ENCODE results near the gene BMP8A. TPM values are rescaled to one million over a fixed set of nuclear protein-coding genes. Genes with fewer than 3 reads are reported as not detected.

Gene BMP8A
- polyA plus RNA-seq, 1 donor (not counting 4 experiments of a cell fraction or from before 2014, with no cell fraction given): not detected

DNA sequence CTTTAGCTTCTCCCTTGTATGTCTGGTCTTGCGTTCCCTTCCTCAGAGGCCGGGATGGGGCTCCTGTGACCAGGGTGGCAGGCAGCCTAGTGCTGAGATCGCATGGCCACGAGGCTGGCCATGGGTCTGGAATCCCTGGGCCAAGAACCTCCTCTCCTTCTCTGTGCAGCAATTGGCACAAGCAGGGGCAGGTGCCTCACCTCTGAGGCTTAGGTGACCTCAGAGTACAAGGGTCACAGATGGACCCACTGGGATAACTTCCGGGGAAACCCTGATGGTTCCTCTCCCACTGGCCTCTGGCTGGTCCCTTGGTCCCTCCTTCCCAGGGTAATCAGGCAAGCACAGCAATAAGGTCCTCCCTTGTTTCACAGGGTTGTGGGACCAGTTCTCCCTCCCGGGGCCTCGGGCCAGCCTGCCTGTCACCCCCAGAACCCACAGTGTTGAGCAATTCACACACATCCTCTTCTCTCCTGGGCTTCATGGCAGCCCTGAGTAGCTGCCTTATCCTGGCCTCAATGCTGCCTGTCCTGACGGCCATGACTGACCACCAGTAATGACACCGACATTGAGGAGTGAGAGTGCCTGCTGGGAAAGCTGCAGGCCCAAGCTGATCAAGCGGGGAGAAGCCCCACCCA, 38.6 kb downstream of the BMP8A start:
- no peak overlapping the region for H3K27ac ChIP-seq (ENCODE audit: control insufficient read depth, insufficient read depth, low read length)
- no peak overlapping the region for H2AFZ ChIP-seq (ENCODE audit: control insufficient read depth, low read length)
- H3K36me3 ChIP-seq (ENCODE audit: control insufficient read depth in 2 of 2, extremely low read depth in 1 of 2, insufficient read depth in 2 of 2, low read length in 2 of 2): peaks cover 16 to 23% of the 10 kb centered on the region in 2 experiments
- no peak overlapping the region for H3K4me2 ChIP-seq (ENCODE audit: control insufficient read depth, extremely low read depth, insufficient read depth, low read depth, low read length)
- H3K9me3 ChIP-seq (ENCODE audit: control insufficient read depth, low read depth, low read length): no peaks in the 10 kb centered on the region
- H3K9me1 ChIP-seq (ENCODE audit: control insufficient read depth, extremely low read depth, insufficient read depth, low read length): no peaks in the 10 kb centered on the region
- DNase-seq (ENCODE audit: low read depth, low spot score) (no peak), FAIRE-seq (no peak)
- no peak overlapping the region for H3K4me3 ChIP-seq (ENCODE audit: control insufficient read depth in 2 of 3, extremely low read depth in 1 of 3, insufficient read depth in 2 of 3, low read depth in 1 of 3, low read length in 3 of 3)
- H4K20me1 ChIP-seq (ENCODE audit: control insufficient read depth, extremely low read depth, insufficient read depth, low read length): no peaks in the 10 kb centered on the region
- no peak overlapping the region for H3K9ac ChIP-seq (ENCODE audit: control insufficient read depth, extremely low read depth, insufficient read depth, low read length)
- H3K27me3 ChIP-seq (ENCODE audit: control insufficient read depth, extremely low read depth, insufficient read depth, low read length): no peaks in the 10 kb centered on the region
- TF ChIP-seq CTCF (optimal IDR thresholded peaks at IDR 0.05 in 1 of 3, IDR thresholded peaks at IDR 0.05 in 1 of 3, conservative IDR thresholded peaks at IDR 0.05 in 1 of 3; ENCODE audit: extremely low read depth in 1 of 3, insufficient read depth in 2 of 3, low read length in 3 of 3) (no peak), EZH2 (IDR thresholded peaks at IDR 0.05; ENCODE audit: low read length) (no peak)
- no peaks in the 10 kb centered on the region for H3K4me1 ChIP-seq (ENCODE audit: control insufficient read depth, extremely low read depth, insufficient read depth, low read length)
- dilution Hi-C loops (cut with MboI; ENCODE audit: extremely low pct_ligation_motif_present, low sequenced_read_pairs): no loop called here
- no peaks in the 10 kb centered on the region for H3K79me2 ChIP-seq (ENCODE audit: control insufficient read depth, insufficient read depth, low read length)

- TF ChIP-seq CTCF (optimal IDR thresholded peaks at IDR 0.05 in 1 of 3, IDR thresholded peaks at IDR 0.05 in 1 of 3, conservative IDR thresholded peaks at IDR 0.05 in 1 of 3; ENCODE audit: extremely low read depth in 1 of 3, insufficient read depth in 2 of 3, low read length in 3 of 3): no peak
- no peak for TF ChIP-seq EZH2 (IDR thresholded peaks at IDR 0.05; ENCODE audit: low read length)
- Histone ChIP-seq H3K9ac (ENCODE audit: control insufficient read depth, extremely low read depth, insufficient read depth, low read length) (no peak overlapping the region), H3K9me3 (ENCODE audit: control insufficient read depth, low read depth, low read length) (no peaks in the 10 kb centered on the region), H3K36me3 (ENCODE audit: control insufficient read depth in 2 of 2, extremely low read depth in 1 of 2, insufficient read depth in 2 of 2, low read length in 2 of 2) (peaks cover 14 to 23% of the 10 kb centered on the region in 2 experiments), H3K4me2 (ENCODE audit: control insufficient read depth, extremely low read depth, insufficient read depth, low read depth, low read length) (no peak overlapping the region), H3K79me2 (ENCODE audit: control insufficient read depth, insufficient read depth, low read length) (no peaks in the 10 kb centered on the region), H3K9me1 (ENCODE audit: control insufficient read depth, extremely low read depth, insufficient read depth, low read length) (no peaks in the 10 kb centered on the region), H4K20me1 (ENCODE audit: control insufficient read depth, extremely low read depth, insufficient read depth, low read length) (no peaks in the 10 kb centered on the region), H2AFZ (ENCODE audit: control insufficient read depth, low read length) (no peak overlapping the region), H3K27ac (ENCODE audit: control insufficient read depth, insufficient read depth, low read length) (no peak overlapping the region), H3K4me3 (ENCODE audit: control insufficient read depth in 2 of 3, extremely low read depth in 1 of 3, insufficient read depth in 2 of 3, low read depth in 1 of 3, low read length in 3 of 3) (no peak overlapping the region), H3K27me3 (ENCODE audit: control insufficient read depth, extremely low read depth, insufficient read depth, low read length) (no peaks in the 10 kb centered on the region), H3K4me1 (ENCODE audit: control insufficient read depth, extremely low read depth, insufficient read depth, low read length) (no peaks in the 10 kb centered on the region)
- dilution Hi-C loops (cut with MboI; ENCODE audit: extremely low pct_ligation_motif_present, low sequenced_read_pairs): no loop called here
- no peak for FAIRE-seq
- no peak for DNase-seq (ENCODE audit: low read depth, low spot score)
Observed at GRCh38 chr1:39531526-39531925, 40.1 kb downstream of the BMP8A start.

All from keratinocyte (primary cell).